Hematopoietic multipotent progenitor cell (in vitro differentiated cells): ENCODE results near the gene DHX57. TPM values are rescaled to one million over a fixed set of nuclear protein-coding genes. Genes with fewer than 3 reads are reported as not detected.
A peak's percentile ranks its signal among the peaks of the same experiment; 100 is the strongest.
"Not testable (repeated sequence)": the region's sequence is repeated elsewhere in the genome, so short reads cannot be mapped to it uniquely, and the experiment has no call there.

Experiments
- DNase-seq, 3 donors: peaks; one replicate each; pipeline ENCODE4 v3.0.0-alpha.2; 2011 to 2015; ENCODE audit warnings: low read depth in 2 of 3, low spot score in 2 of 3
- total RNA-seq: library from RNA; depleted of rRNA; stranded (reverse); fragments of >200 nt; gene quantifications from one replicate; pipeline ENCODE4 v1.2.3, GENCODE V29; 2012

The DHX57 gene
- total RNA-seq, 1 donor: 8.3 TPM

- no peak for DNase-seq
Measured at GRCh38 chr2:38797953-38798352, 77.8 kb downstream of the DHX57 start.

GRCh38 chr2:38797250-38797676, 78.5 kb downstream of the DHX57 start:
- DNase-seq: no peak

GRCh38 chr2:38795016-38795415, 80.7 kb downstream of the DHX57 start:
- not testable (repeated sequence) for DNase-seq

GRCh38 chr2:38794235-38794946, 81.3 kb downstream of the DHX57 start:
- no peak for DNase-seq

- DNase-seq: no peak
Measured at GRCh38 chr2:38793511-38793910, 82.2 kb downstream of the DHX57 start.

- no peak for DNase-seq
Measured at GRCh38 chr2:38792751-38793150, 83.0 kb downstream of the DHX57 start.

- DNase-seq: not testable (repeated sequence)
Measured at GRCh38 chr2:38792321-38792720, 83.4 kb downstream of the DHX57 start.

- DNase-seq: peak in 2 of 3 donors; percentile 2 to 24
Measured at GRCh38 chr2:38791744-38792143, 84.0 kb downstream of the DHX57 start.

GRCh38 chr2:38789691-38790090, 86.0 kb downstream of the DHX57 start:
- no peak for DNase-seq

GRCh38 chr2:38788306-38788705, 87.4 kb downstream of the DHX57 start:
- no peak for DNase-seq

GRCh38 chr2:38783586-38783985, 92.1 kb downstream of the DHX57 start:
- DNase-seq: no peak

- no peak for DNase-seq
Measured at GRCh38 chr2:38778687-38779082, 97.0 kb downstream of the DHX57 start.

- no peak for DNase-seq
Measured at GRCh38 chr2:38776531-38776930, 99.2 kb downstream of the DHX57 start.

- DNase-seq: no peak
Measured at GRCh38 chr2:38775921-38776225, 99.9 kb downstream of the DHX57 start.

- no peak for DNase-seq
Measured at GRCh38 chr2:38775097-38775920, 100.4 kb downstream of the DHX57 start.

GRCh38 chr2:38771632-38772031, 104.1 kb downstream of the DHX57 start:
- DNase-seq: no peak

GRCh38 chr2:38765551-38765950, 110.2 kb downstream of the DHX57 start:
- DNase-seq: no peak

- no peak for DNase-seq
Measured at GRCh38 chr2:38765149-38765548, 110.6 kb downstream of the DHX57 start.

GRCh38 chr2:38763728-38764127, 112.0 kb downstream of the DHX57 start:
- DNase-seq: no peak

- DNase-seq: no peak
Measured at GRCh38 chr2:38763228-38763627, 112.5 kb downstream of the DHX57 start.

- not testable (repeated sequence) for DNase-seq
Measured at GRCh38 chr2:38755891-38756290, 119.8 kb downstream of the DHX57 start.

- DNase-seq: peak in 1 of 3 donors; percentile 31
Measured at GRCh38 chr2:38754506-38754905, 121.2 kb downstream of the DHX57 start.
